ENCODE measurements around the gene RNH1.
"Not testable (repeated sequence)": the region's sequence is repeated elsewhere in the genome, so short reads cannot be mapped to it uniquely, and the experiment has no call there.

Gene RNH1

GRCh38 chr11:473962-474785 lies 32.9 kb downstream of the RNH1 start:
- DNase-seq, result peak; percentile 66

GRCh38 chr11:473415-473814 lies 33.6 kb downstream of the RNH1 start:
- no peak for DNase-seq

GRCh38 chr11:472816-473215 lies 34.2 kb downstream of the RNH1 start:
- no peak for DNase-seq

GRCh38 chr11:472272-472671 lies 34.8 kb downstream of the RNH1 start:
- no peak for DNase-seq

- DNase-seq, result no peak
Measured at GRCh38 chr11:471468-472145, 35.4 kb downstream of the RNH1 start.

GRCh38 chr11:469684-470560 lies 37.1 kb downstream of the RNH1 start:
- no peak for DNase-seq

GRCh38 chr11:469026-469683 lies 37.9 kb downstream of the RNH1 start:
- DNase-seq, result not testable (repeated sequence)

- DNase-seq, result no peak
Measured at GRCh38 chr11:468493-468892, 38.5 kb downstream of the RNH1 start.

- no peak for DNase-seq
Measured at GRCh38 chr11:468036-468435, 39.0 kb downstream of the RNH1 start.

GRCh38 chr11:465896-466530 lies 41.0 kb downstream of the RNH1 start:
- DNase-seq, result no peak

- no peak for DNase-seq
Measured at GRCh38 chr11:464316-464715, 42.7 kb downstream of the RNH1 start.

GRCh38 chr11:462107-462890 lies 44.7 kb downstream of the RNH1 start:
- DNase-seq, result no peak

GRCh38 chr11:461626-462025 lies 45.4 kb downstream of the RNH1 start:
- DNase-seq, result no peak

GRCh38 chr11:460331-461199 lies 46.5 kb downstream of the RNH1 start:
- DNase-seq, result no peak

- no peak for DNase-seq
Measured at GRCh38 chr11:459511-460220, 47.4 kb downstream of the RNH1 start.

- DNase-seq, result no peak
Measured at GRCh38 chr11:457111-457760, 49.8 kb downstream of the RNH1 start.

- DNase-seq, result no peak
Measured at GRCh38 chr11:456533-456932, 50.5 kb downstream of the RNH1 start.

- DNase-seq, result no peak
Measured at GRCh38 chr11:455566-456147, 51.4 kb downstream of the RNH1 start.
